ENCODE results near the gene KCNAB1. TPM values are rescaled to one million over a fixed set of nuclear protein-coding genes. Genes with fewer than 3 reads are reported as not detected.

KCNAB1 gene
- total and polyA plus RNA-seq, 10 of the 15 experiments (the other 5 are each of a cell fraction or from before 2014, with no cell fraction given) = 0.11 to 0.69 (median 0.43) TPM; not detected in 6

- no peak overlapping the region for H2AFZ ChIP-seq (ENCODE audit: control insufficient read depth, low read depth, low read length)
- no peaks in the 10 kb centered on the region for H3K4me1 ChIP-seq (ENCODE audit: control insufficient read depth, insufficient read depth, low read length)
- DNase-seq (ENCODE audit: low read depth, low spot score) (no peak), ATAC-seq (no peak), FAIRE-seq (no peak)
- H3K4me2 ChIP-seq (ENCODE audit: control insufficient read depth, insufficient read depth) = no peak overlapping the region
- no peak overlapping the region for H3K9ac ChIP-seq (ENCODE audit: control insufficient read depth, insufficient read depth, low read length)
- no peak overlapping the region for H3K4me3 ChIP-seq
- intact Hi-C loops (cut with micrococcal nuclease; ENCODE audit: unreplicated experiment) (no loop called here), in situ Hi-C loops (cut with MboI) (no loop called here)
- SMC1A ChIA-PET (ENCODE audit: uncharacterized antibody, unreplicated experiment) = no interaction called here
- BruUV-seq (replicated peaks) = no TSS peak
- H3K27me3 ChIP-seq (replicated peaks in 1 of 2; ENCODE audit: control insufficient read depth in 2 of 2, insufficient read depth in 2 of 2, low read length in 1 of 2) = peaks cover 0 to 2% of the 10 kb centered on the region in 2 experiments; a peak in 1 of 4 replicates
- RAD21 ChIA-PET (ENCODE audit: unreplicated experiment) = no interaction called here
- 17% methylated on average over 4 of the region's 4 CpGs for WGBS (ENCODE audit: insufficient coverage, insufficient replicate concordance, low lambda C conversion rate, missing lambda C conversion rate)
- H4K20me1 ChIP-seq (ENCODE audit: control insufficient read depth, insufficient read depth) = no peaks in the 10 kb centered on the region
- POLR2A ChIA-PET = no interaction called here
- no peaks in the 10 kb centered on the region for H3K36me3 ChIP-seq (ENCODE audit: control insufficient read depth in 2 of 2, insufficient read depth in 2 of 2, low read length in 1 of 2)
- H3K27ac ChIP-seq (ENCODE audit: control insufficient read depth, insufficient read depth) = no peak overlapping the region
- no peak for TF ChIP-seq CEBPZ (IDR thresholded peaks at IDR 0.05; ENCODE audit: low read depth, low read length)
- no peak for TF ChIP-seq ATF3 (IDR thresholded peaks at IDR 0.05; ENCODE audit: borderline replicate concordance, extremely low read depth, low read depth, low read length)
- H3K9me3 ChIP-seq (replicated peaks; ENCODE audit: control insufficient read depth, insufficient read depth, low read length) = no peaks in the 10 kb centered on the region
- H3K79me2 ChIP-seq (ENCODE audit: control insufficient read depth, insufficient read depth, low read length) = no peaks in the 10 kb centered on the region
- CTCF ChIA-PET = interaction anchor here (0.9 to 2.4 kb wide), 3 partner anchors 18 to 214 kb away, joined by 3 to 9 read pairs (median 4); no protein-coding TSS in a partner anchor
Measured at GRCh38 chr3:156360083-156360482, 239.7 kb downstream of the KCNAB1 start.

DNA sequence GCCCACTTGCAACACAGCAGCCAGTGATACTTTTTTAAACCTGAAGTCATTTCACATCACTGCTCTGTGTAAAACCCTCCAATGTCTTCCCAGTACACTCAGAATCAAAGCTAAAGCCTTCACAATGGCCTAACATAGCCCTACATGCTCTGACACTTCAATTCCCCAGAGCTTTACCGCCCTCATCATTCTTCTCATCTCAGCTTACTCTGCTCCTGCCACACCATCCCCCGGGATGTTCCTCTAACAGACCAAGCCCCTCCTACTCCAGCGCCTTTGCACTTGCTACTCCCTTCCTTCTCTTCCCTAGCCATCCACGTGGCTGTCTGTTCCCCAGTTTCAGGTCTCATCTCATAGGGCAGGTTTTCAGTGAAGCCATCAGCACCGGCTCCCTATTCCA is 240.6 kb downstream of the KCNAB1 start:
- no peak overlapping the region for H3K9ac ChIP-seq (ENCODE audit: control insufficient read depth, insufficient read depth, low read length)
- TF ChIP-seq CHD2 (IDR thresholded peaks at IDR 0.05; ENCODE audit: borderline replicate concordance, low read depth, low read length) = no peak
- no peak for TF ChIP-seq STAT3 (IDR thresholded peaks at IDR 0.05; ENCODE audit: low read depth, low read length)
- no peak for TF ChIP-seq RCOR1 (conservative IDR thresholded peaks at IDR 0.05; ENCODE audit: low read depth, low read length)
- TF ChIP-seq RFX5 (IDR thresholded peaks at IDR 0.05; ENCODE audit: low read depth, low read length) = no peak
- no peak for TF ChIP-seq ZBED1 (IDR thresholded peaks at IDR 0.05; ENCODE audit: borderline replicate concordance)
- TF ChIP-seq BRCA1 (IDR thresholded peaks at IDR 0.05; ENCODE audit: low read depth, low read length) = no peak
- POLR2A ChIA-PET = no interaction called here
- no peak overlapping the region for H3K4me2 ChIP-seq (ENCODE audit: control insufficient read depth, insufficient read depth)
- H4K20me1 ChIP-seq (ENCODE audit: control insufficient read depth, insufficient read depth) = no peaks in the 10 kb centered on the region
- SMC1A ChIA-PET (ENCODE audit: uncharacterized antibody, unreplicated experiment) = interaction anchor here (0.6 kb wide), 3 partner anchors 26 to 484 kb away, joined by 3 read pairs; no protein-coding TSS in a partner anchor
- H2AFZ ChIP-seq (ENCODE audit: control insufficient read depth, low read depth, low read length) = no peak overlapping the region
- ATAC-seq = no peak
- WGBS (ENCODE audit: insufficient coverage, insufficient replicate concordance, low lambda C conversion rate, missing lambda C conversion rate) = 43% methylated on average over 5 of the region's 5 CpGs
- H3K4me1 ChIP-seq (ENCODE audit: control insufficient read depth, insufficient read depth, low read length) = no peaks in the 10 kb centered on the region
- RAD21 ChIA-PET (ENCODE audit: unreplicated experiment) = no interaction called here
- H3K79me2 ChIP-seq (ENCODE audit: control insufficient read depth, insufficient read depth, low read length) = no peaks in the 10 kb centered on the region
- H3K9me3 ChIP-seq (replicated peaks; ENCODE audit: control insufficient read depth, insufficient read depth, low read length) = no peaks in the 10 kb centered on the region
- H3K27me3 ChIP-seq (replicated peaks in 1 of 2; ENCODE audit: control insufficient read depth in 2 of 2, insufficient read depth in 2 of 2, low read length in 1 of 2) = peaks cover 0 to 2% of the 10 kb centered on the region in 2 experiments; a peak in 1 of 4 replicates
- no peak overlapping the region for H3K27ac ChIP-seq (ENCODE audit: control insufficient read depth, insufficient read depth)
- no peak overlapping the region for H3K4me3 ChIP-seq
- BruUV-seq (replicated peaks) = no TSS peak
- H3K36me3 ChIP-seq (ENCODE audit: control insufficient read depth in 2 of 2, insufficient read depth in 2 of 2, low read length in 1 of 2) = no peaks in the 10 kb centered on the region
- intact Hi-C loops (cut with micrococcal nuclease; ENCODE audit: unreplicated experiment) = no loop called here
- CTCF ChIA-PET = interaction anchor here (0.7 to 2.4 kb wide), 4 partner anchors 12 to 215 kb away, joined by 3 to 9 read pairs (median 4); no protein-coding TSS in a partner anchor
- in situ Hi-C loops (cut with MboI) = no loop called here
- DNase-seq (ENCODE audit: low read depth, low spot score) = no peak
- FAIRE-seq = no peak
